Mesenteric fat pad (tissue), 1 donor: ENCODE results near the gene VAV3. TPM values are rescaled to one million over a fixed set of nuclear protein-coding genes. Genes with fewer than 3 reads are reported as not detected.

ENCODE experiments used
- DNase-seq: peaks from one replicate; pipeline ENCODE4 v3.0.0-alpha.2; 2020; ENCODE audit warnings: low spot score
- total RNA-seq: library from RNA; stranded (reverse); fragmentation: NEBNext Ultra II Directional; extraction: Animal tissue kit (Norgen Biotek cat#: 25700); gene quantifications from one replicate; pipeline ENCODE4 v1.2.1, GENCODE V29; 2021
- donor health status: DM: yes; HTN: yes; CAD: no.

VAV3 gene
- total RNA-seq, 1 donor from 2014 or later, result 11.4 TPM

DNA sequence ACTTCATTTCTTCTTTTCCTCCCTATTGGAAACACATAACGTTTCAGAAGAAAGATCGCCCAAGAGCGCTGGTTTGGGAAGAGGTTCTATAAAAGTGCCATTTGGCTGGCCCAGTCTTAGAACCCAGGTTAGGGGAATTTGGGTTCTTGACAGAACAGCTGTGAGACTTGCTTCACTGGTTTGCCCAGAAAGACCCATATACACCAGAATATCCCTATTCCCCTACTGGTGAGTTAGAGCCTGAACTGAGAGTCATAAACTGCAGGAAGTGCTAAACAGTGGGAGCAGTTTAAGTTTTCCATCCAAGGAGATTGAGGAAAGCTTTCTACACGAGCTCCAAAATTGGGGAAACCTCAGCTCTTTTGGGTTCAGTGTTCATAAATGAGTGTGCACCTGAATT, 275.2 kb downstream of the VAV3 start:
- no peak for DNase-seq

DNA sequence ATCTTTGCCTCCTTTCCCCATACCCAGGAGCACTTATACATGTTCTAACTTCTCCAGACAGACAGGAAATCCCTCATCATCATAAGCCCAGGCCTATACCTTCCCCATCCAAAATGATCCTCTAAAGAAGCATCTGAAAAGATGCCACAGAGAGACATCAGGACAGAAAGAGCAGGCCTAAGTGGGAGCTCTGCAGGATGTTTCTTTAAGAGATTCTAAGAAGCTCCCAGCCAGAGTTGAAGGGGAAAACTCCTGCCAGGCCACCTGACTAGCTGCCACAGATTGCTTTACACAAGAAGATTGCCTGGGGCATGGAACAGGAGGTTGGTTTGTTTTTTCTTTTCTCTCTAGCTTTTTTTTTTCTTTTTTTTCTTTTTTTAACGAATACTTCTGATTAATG, 275.8 kb downstream of the VAV3 start:
- DNase-seq, result no peak

GRCh38 chr1:107687849-107688753, 276.9 kb downstream of the VAV3 start:
- no peak for DNase-seq

DNA sequence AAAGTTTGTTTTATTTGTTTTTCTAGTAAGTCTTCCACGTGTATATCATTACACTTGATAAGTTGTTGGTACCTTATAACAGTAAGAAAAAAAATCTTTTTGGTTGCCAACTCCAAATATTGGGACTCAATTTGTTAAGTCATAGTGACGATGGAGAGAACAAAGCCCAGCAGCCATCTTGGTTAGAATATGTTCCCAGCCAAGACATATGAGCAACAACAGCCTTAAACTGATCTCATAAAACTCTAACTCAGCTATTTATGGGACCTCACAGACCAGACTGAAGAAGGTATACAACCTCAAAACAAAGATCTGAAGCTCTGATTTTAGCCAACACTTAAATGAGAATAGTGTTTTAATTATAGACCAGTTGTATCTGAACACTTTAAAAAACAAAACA, 281.3 kb downstream of the VAV3 start:
- DNase-seq, result no peak

GRCh38 chr1:107683191-107683657, 281.8 kb downstream of the VAV3 start:
- DNase-seq, result no peak

DNA sequence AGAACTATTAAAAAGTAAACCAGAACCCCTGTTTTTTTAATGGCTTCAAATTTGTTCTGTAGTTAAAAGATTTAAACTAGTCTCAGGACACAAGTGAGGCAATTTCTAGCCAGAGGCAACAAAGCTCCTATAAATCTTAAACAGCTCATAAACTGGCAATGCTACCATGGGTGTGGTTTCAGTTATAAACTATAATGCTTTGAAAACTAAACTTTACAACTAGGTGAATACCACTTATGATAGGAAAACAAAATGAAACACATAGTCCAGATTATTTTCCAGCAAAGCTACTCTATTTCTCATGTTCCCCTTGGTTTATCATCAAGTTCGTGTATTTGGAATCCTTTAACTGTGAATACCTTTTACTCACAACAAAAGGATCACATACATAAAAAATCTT, 282.5 kb downstream of the VAV3 start:
- no peak for DNase-seq

DNA sequence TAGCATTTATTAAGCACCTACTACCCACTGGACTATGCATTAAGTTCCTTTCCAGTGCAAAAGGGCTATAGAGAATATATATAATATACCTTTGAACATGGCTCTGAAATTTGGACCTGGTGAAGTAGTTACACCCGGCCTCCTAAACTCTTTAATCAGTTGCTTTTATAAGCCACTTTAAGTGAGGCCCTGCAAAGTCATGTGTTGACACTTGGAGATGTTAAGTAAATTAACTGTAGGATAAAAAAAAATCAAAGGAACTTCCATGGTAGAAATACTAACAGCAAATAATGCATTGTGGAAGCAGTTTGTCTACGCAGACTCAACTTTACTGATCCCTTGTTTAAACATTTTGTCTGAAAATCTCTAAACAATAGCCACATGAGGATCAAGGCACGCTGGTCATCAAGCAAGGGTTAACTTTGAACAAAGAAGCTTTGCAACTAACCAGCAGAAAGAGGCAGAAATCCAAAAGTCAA, 283.9 kb downstream of the VAV3 start:
- DNase-seq, result no peak

- DNase-seq, result no peak
These were observed 284.4 kb downstream of the VAV3 start for GRCh38 chr1:107680579-107680985.

- DNase-seq, result no peak
These were observed 285.5 kb downstream of the VAV3 start for GRCh38 chr1:107679411-107679953.

DNA sequence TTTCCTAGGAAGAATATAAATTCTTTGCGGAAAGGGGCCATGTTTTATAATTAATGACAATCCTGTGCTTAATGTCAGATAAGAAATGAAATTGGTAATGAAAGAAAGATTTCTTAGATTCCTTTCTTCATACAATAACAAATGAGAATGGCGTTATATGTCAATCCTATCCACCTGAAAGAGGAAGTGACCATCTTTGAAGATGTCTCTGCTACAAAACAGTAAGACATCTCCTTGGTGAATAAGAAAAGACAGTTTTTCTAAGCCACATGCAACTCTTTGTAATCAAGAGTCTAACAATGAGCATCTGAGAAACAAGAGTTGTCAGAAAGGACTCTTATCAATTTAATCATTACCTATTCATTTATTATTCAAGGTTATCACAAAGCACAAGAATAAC, 286.0 kb downstream of the VAV3 start:
- no peak for DNase-seq

- no peak for DNase-seq
These were observed 287.3 kb downstream of the VAV3 start for GRCh38 chr1:107677697-107678096.

DNA sequence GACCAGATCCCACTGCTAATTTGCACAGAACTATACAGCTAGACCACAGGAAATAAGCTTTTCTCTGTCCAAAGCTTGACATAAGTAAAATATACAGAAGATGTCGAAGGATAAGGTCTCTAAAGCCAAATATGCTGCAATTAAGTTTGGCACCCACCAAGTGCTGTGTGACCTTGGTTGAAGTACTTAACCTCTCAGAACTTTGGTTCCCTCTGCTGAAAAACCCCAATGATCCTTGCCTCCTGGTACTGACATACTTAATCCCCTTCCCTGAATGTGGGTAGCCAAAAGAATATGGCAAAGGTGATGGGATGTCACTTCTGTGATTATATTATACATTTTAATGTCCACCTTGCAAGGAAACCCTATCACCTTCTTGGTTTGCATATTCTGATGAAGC, 290.5 kb downstream of the VAV3 start:
- no peak for DNase-seq

GRCh38 chr1:107673006-107673405, 292.0 kb downstream of the VAV3 start:
- DNase-seq, result no peak

- no peak for DNase-seq
These were observed 294.5 kb downstream of the VAV3 start for GRCh38 chr1:107670397-107671040.

GRCh38 chr1:107669996-107670395, 295.0 kb downstream of the VAV3 start:
- DNase-seq, result no peak

GRCh38 chr1:107668762-107669161, 296.2 kb downstream of the VAV3 start:
- no peak for DNase-seq

DNA sequence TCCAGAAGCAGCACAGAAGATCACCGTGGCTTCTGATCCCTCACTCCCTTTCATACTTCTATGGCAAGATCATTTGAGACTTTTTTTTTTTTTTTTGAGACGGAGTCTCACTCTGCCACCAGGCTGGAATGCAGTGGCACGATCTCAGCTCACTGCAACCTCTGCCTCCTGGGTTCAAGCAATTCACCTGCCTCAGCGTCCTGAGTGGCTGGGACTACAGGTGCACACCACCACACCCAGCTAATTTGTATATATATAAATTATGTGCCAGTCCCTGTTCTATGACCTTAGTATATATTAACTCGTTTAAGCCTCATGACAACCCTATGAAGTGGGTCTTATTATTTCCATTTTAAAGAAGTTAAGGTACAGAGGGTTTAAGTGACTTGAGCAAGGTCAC, 298.5 kb downstream of the VAV3 start:
- no peak for DNase-seq

GRCh38 chr1:107664982-107665925, 299.7 kb downstream of the VAV3 start:
- DNase-seq, result no peak

GRCh38 chr1:107662971-107663370, 302.0 kb downstream of the VAV3 start:
- DNase-seq, result no peak

DNA sequence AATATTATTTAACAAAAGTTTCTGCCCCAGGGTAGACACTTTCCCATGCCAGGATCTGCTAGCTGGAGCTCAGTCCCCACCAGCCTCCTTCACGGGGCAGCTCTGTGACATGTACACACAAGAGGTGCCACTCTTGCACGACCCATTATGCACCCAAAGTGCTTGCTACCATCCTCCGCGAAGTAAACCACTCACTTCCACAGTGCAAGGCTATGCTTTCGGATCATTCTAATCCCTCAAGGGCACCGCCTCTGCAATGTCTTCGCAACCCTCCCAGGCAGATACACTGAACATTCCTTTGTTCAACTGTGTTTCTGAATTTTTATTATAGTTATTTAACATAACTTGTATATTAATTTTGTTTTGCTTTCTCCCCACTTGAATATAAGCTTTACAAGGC, 303.8 kb downstream of the VAV3 start:
- no peak for DNase-seq

DNA sequence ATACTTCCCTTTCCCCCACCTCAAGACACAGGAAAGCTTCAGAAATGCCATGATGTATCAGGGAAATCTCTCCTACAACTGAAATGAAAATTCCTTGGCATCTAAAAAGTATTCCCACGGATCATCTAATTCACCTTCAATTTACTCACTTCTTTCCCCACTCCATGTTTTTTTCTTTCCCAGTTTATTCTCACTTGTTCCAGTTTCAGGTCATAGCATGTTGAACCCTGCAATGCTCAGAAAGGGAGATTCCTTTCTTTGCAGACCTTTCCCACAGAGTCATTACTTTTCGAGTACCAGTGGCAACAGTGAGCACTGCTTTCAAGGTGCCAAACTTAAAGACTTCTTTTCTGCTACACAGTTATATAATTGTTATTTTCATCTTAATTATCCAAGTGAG, 305.0 kb downstream of the VAV3 start:
- DNase-seq, result no peak
